PC-3 (cell line): Measurements from ENCODE around the gene PARP1.

Experiments
- EZH2 ChIP-seq: fragments of 300-600 bp; sonication (generic); IDR thresholded peaks from one replicate; pipeline ENCODE4 v1.6.1; 2017; ENCODE audit warnings: antibody characterized with exemption, mild to moderate bottlenecking, low read length; ENCODE audit not compliant: unreplicated experiment
- EZH2phosphoT487 ChIP-seq: fragments of 300-600 bp; sonication (generic); IDR thresholded peaks from 2 replicates; pipeline ENCODE4 v1.6.1; 2018; ENCODE audit warnings: mild to moderate bottlenecking, antibody characterized with exemption, low read length, borderline replicate concordance
- TF ChIP-seq, protein P1 (sequence below): fragments of 300-600 bp; sonication (generic); conservative IDR thresholded peaks from 2 replicates; pipeline ENCODE4 v1.5.1; 2017; ENCODE audit warnings: antibody characterized with exemption, low read depth, mild to moderate bottlenecking, low read length

DNA sequence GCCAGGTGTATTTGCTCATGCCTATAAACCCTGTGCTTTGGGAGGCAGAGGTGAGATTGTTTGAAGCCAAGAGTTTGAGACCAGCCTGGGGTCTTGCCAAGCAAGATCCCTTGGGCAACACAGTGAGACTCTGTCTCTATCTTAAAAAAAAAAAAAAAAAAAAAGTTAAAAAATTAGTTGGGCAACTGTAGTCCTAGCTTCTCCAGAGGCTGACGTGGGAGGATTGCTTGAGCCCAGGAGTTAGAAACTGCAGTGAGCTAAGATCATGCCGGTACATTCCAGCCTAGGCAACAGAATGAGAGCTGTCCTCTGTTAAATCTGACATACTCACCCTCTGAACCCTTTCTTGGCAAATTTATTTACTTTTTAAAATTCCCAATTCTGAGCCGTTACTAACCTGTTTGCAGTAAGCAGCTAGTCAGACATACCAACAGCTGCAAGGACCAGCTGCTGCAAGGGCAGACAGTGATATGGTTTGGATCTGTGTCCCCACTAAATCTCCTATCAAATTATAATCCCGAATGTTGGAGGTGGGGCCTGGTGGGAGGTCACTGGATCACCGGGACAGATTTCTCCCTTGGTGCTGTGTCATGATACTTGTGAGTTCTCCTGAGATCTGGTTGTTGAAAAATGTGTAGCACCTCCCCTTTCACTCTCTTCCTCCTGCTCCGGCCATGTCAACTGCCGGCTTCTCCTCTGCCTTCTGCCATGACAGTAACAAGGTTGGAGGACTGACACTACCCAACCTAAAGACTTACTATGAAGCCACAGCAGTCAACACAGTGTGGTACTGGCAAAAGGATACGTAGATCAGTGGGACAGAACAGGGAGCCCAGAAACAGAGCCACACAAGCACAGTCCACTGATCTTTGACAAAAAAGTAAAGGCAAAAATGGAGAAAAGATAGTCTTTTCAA, 10.6 kb downstream of the PARP1 start:
- TF ChIP-seq EZH2phosphoT487 (no peak), EZH2 (no peak)
- TF ChIP-seq, protein P1, sequence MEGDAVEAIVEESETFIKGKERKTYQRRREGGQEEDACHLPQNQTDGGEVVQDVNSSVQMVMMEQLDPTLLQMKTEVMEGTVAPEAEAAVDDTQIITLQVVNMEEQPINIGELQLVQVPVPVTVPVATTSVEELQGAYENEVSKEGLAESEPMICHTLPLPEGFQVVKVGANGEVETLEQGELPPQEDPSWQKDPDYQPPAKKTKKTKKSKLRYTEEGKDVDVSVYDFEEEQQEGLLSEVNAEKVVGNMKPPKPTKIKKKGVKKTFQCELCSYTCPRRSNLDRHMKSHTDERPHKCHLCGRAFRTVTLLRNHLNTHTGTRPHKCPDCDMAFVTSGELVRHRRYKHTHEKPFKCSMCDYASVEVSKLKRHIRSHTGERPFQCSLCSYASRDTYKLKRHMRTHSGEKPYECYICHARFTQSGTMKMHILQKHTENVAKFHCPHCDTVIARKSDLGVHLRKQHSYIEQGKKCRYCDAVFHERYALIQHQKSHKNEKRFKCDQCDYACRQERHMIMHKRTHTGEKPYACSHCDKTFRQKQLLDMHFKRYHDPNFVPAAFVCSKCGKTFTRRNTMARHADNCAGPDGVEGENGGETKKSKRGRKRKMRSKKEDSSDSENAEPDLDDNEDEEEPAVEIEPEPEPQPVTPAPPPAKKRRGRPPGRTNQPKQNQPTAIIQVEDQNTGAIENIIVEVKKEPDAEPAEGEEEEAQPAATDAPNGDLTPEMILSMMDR = no peak
